ENCODE measurements around the gene PHOX2A.

Gene PHOX2A

DNA sequence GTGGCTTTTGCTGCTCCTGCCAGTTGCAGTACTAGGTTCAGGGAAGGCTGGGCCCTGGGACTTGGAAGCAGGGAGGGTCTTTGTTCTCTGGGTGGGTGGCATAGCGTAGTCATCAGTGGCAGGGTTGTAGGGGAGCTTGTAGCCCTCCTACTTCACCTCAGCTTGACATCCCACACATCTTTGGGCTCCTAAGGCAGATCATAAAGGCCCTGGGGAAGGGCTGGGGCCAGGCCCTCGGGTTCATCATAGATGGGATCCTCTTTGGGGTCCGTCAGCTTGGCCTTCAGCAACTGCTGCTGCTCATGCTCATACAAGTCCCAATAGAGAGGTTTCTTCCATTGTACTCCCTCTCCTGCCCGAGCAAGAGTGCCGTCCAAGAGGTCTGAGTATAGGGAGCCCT is 6.0 kb upstream of the PHOX2A start:
- DNase-seq (ENCODE audit: low read depth) = no peak

DNA sequence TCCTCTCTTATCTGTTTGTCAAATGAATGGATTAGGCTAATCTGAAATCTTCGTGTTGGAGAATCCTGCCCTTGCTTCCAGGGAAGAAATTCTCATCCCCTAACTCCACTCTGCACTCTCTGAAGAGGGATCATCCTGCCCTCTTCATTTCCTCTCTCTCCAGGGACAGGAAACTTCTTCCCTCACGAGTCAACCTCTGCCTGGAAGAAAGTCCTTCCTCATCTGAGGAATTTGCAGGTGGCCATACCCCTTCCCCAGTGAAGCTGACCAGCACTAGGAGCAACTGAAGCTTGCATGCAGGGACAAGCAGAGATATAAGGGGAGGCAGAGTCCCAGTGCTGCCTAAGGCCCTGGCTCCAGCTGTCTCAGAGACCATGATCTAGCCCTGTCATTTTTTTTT is 3.6 kb upstream of the PHOX2A start:
- DNase-seq (ENCODE audit: low read depth) = no peak

DNA sequence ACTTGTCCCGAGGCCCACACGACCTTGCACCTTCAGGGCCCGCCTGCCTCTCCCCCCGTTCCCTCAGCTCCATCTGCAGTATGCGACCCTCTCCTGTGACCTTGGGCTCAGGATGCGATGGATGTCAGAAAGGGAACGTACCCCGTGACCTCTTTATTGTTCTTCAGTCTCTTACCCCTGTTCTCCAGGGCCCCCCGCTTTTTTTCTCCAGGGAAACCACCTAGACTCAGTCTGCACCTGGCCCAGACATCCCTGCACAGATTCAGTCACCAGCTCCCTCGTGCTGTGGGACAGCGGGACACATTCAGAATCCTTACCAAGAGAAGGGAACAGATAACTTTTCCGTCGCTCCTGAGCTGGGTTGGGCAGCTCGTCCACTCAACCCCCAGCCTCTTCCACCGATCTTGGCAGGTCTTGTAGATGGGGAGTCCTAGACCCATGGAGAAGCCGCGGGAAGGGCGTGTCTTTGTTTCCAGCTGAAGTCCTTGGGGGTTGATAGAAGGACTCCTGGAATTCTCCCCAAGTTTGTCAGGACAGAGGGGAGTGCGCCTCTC is 1.4 kb upstream of the PHOX2A start:
- DNase-seq (ENCODE audit: low read depth) = no peak

DNA sequence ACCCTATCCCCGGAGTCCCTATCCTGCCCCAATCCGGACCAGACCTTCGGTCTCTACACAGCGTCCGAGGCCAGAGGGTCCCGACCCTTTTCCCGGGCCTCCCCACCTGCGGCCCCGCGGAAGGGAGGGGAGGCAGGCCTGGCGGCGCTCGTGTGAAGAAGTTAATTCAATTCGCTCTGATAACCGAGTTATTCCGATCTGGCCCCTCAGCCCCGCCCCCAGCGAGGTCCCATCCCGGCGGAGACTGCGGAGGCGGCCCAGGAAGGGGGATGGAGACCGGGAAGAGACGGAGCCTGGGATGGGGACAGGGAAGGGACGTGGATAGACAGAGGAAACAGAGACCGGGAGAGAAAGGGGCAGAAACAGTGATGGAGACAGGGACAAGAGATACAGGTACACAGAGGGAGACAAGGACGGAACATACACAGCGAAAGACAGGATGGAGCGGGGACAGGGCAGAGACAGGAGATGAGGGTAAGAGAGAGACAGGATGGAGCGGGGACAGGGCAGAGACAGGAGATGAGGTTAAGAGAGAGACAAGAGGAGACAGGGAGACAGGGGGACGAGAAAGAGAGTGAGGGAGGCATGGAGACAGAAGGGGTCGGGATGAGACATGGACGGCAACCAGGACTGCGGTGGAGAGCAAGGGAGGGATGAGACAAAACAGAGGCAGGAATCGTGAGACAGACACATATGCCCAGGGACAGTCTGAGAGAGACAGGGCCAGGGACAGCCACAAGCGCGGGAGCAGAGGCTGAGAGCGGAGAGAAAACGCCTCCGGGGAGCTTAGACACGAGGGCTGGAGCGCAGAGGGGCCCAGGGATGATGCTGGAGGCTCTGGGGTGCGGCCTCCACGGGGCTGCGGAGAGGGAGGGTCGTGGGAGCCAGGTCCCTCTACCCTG is 636 bp upstream of the PHOX2A start:
- no peak for DNase-seq (ENCODE audit: low read depth)

DNA sequence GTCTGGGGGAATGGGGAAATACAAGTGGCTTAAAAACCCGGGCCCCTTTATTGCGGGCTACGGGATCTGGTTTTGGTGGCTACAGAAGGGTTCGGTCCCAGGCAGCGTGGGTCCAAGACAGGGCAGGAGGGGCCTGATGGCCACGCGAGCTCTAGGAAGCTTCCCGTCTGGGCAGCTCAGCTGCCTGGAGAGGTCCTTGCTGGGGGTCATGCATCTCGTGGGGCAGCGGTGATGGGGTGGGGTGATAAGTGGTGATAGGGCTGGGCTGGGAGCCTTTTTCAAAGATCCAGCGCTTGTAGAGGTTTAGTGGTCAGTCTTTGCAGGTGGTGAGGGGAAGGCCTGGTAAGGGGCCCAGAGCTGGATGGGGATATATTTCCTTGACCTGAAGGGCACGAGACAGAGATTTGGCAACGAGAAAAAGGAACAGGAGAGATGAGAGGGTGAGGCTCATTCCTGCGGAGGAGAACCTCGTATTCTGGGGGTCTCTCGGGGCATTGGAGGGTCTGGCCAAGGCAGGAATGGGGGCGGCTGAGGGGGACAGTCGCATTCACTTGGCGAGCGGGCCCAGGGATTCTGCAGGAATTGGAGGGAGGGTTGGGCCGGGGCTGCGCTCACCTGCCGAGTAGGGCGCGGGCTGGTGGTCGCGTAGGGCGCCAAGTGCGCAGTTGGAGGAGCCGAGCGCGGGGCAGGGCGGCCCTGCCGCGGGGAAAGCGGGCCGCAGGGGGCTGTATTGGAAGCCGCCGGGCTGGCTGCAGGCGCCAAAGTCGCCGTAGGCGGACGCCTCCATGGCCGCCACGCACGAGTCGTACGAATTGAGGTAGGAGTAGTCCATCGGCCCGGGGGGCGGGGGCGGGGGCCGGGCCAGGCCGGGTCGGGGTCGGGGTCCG is 560 bp downstream of the PHOX2A start:
- no peak for DNase-seq (ENCODE audit: low read depth)

DNA sequence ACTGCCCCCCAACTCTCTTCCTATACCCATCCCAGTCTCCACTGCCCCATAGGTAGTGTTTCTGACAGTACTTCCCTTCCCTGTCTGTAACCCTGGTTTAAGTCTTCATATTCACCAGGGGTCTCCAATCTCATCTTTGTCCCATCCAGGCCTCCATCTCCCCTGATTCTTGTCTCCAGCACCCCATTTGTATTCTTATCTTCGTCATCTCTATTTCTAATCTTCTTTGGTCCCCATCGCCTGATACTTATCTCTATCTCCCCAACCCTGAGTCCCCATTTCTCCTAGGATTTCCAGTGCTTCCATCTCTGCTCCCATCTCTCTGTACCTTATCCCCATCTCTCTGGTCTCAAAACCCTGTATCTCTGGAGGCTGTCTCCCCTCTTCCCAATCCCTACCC is 1.8 kb downstream of the PHOX2A start:
- DNase-seq (ENCODE audit: low read depth) = no peak

DNA sequence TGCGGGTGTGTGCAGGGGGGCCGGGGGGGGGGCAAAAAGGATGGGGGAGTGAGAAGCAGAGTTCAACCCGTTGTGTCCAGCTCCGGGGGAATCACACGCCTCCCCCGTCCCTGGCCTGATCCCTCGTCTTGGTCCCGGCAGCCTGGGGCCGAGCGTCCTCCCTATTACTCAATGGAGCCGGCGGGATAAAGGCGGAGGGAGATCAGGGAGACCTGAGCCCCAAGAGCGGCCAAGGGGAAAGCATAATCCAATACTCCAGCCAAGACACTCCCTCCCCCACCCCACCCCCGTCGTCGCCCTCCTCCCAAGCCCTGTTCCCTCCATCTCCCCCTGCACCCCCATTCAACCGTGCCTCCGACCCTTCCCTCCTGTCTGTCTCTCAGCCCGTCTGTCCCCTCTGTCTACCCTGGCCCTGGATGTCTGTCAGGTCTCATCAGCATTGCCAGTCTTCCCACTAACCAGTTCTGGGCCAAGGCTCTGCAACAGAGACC is 2.6 kb downstream of the PHOX2A start:
- DNase-seq (ENCODE audit: low read depth) = no peak

DNA sequence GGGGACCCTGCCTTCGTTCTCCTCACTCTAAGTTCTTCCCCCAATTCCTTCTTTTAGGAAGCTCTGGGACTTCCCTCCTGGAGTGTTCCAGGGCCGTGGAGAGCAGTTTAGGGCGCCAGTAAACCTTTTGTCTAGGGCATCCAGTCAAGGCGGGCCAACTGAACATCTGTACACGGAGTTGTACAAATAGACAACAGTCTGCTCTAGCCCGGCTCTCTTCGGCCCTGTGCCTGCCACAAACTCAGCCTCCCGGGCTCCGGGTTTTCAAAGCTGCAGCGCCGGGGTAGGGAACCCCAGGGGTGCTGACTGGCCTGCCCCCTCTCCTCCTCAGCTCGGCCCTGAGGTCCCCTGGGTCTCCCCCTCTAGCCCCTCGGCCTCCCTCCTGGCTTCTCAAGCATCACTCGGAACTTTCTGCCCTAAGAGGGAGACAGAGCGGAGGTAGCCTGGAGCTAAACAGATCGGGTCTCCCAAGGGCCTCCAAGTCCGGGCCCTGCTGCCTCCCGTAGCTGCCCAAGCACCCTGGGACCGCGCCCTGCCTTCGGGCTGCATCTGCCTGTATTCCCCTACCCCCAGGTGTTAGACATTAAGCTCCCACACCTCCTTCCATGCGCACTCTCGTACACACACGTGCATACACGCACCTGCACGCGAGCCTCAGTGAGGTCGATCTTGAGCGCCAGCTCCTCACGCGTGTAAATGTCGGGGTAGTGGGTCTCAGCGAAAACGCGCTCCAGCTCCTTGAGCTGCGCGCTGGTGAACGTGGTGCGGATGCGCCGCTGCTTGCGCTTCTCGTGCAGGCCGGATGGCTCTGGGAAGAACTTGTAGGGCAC is 3.3 kb downstream of the PHOX2A start:
- DNase-seq (ENCODE audit: low read depth) = no peak

DNA sequence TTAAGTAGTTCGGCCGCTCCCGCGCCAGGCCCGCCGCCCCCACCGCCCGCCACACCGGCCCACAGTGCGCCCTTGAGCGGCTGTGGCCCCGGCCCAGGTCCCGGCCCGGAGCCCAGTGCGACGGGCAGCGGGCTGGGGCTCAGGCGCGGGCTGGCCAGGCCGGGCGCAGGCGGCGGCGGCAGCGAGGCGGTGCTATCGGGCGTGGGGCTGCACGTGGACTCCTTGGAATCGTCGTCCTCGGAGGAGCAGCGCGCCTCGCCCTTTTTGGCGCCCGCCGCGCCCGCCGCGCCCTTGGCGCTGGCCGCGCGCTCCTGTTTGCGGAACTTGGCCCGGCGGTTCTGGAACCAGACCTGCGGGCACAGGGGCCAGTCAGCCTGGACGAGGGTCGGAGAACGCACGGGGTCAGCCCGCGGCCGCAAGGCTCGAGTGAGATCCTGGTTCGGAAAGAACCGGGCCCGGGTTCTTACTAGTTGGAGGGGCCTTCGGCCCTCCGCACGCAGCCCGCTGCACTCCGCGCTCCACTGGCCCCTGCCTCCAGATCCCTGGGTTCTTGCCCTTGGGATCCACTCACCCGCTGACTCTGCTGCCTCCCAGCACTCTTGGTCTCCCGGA is 4.0 kb downstream of the PHOX2A start:
- no peak for DNase-seq (ENCODE audit: low read depth)

DNA sequence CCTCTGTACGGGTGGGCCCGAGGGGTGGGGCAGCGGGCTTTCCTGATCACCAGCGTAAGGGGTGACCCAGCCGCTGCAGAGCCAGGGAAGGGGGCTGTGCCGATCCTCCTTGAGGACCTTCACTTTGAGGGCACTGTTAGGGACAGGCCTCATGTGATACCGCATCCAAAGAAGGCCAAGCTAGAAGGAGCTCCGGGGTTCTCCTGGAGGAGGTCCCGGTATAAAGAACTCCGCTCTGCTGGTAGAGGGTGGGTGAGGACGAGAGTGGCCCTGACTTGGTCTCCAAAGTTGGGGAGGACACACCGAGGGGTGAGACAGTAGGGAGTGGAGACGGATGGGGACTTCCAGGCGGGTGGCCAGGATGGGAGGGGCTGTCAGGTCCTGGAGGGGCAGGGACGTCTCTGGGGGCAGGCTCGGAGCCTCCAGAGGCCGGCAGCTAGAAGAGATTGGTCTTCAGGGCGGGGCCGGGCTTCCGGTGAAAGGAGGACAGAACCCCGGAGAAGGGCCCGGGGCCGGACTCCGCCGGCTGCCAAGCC is 4.6 kb downstream of the PHOX2A start:
- DNase-seq (ENCODE audit: low read depth) = no peak

DNA sequence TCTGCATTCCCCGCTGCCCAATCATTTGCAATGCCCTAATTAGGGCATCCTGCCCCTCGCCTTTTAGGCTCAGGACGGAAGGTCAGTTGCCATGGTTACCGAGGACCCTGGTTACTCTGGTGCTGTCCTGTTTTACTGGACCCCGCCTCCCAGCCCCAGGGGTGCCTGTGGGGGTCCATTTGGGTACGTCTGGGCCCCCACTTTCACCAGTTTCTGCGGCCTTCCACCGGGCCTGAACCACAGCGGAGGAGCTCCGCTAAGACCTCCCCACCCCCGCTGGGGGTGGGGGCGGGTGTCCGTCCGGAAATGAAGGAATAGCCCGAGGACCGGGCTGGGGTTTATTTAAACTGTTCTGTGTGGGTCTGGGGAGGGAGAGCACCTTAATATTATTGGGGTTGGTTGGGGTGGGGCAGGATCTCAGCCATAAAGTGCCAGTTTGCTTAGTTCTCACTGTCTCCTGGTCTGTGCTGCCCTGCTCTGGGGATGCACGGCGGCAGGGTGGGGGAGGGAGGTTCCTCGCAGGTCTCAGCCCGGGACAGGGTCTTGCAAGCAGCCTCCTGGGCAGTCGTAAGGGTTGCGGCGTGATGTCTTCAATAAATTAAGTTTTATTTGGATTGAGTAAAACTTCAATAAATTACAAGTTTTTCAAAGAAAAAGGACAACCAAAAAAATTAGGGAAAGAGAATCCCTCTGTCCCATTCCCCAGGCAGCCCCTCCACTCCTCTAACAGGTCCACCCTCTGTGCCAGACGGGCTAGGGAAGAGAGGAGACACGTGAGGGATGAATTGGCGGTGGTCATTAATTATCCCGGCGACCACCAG is 5.3 kb downstream of the PHOX2A start:
- DNase-seq (ENCODE audit: low read depth) = no peak

DNA sequence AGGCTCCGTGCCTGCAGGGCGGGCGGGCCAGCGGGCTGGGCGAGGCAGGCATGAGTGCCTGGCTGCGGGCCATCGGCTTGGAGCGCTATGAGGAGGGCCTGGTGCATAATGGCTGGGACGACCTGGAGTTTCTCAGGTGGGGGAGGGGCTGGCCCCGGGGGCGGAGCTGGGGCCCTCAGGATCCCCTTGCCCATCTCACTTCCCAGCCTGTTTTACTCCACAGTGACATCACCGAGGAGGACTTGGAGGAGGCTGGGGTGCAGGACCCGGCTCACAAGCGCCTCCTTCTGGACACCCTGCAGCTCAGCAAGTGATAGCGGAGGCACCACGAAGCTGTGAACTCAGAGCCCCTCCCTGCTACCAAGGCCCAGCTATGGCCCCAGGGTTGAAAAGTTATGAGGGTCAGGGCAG is 5.9 kb downstream of the PHOX2A start:
- DNase-seq (ENCODE audit: low read depth) = no peak

DNA sequence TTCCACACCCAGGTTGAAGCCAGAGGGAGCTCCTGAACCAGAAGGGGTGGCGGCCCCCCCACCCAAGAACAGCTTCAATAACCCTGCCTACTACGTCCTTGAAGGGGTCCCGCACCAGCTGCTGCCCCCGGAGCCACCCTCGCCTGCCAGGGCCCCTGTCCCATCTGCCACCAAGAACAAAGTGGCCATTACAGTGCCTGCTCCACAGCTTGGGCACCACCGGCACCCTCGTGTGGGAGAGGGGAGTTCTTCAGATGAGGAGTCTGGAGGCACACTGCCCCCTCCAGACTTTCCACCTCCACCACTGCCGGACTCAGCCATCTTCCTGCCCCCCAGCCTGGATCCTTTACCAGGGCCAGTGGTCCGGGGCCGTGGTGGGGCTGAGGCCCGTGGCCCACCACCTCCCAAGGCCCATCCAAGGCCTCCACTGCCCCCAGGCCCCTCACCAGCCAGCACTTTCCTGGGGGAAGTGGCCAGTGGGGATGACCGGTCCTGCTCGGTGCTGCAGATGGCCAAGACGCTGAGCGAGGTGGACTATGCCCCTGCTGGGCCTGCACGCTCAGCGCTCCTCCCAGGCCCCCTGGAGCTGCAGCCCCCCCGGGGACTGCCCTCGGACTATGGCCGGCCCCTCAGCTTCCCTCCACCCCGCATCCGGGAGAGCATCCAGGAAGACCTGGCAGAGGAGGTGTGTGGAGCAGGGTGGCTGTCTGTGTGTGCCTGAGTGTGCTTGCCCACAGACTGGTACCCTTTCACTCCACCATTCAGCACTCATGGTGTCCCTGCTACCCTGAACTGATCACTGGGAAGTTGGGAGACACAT is 6.7 kb downstream of the PHOX2A start:
- DNase-seq (ENCODE audit: low read depth) = no peak

DNA sequence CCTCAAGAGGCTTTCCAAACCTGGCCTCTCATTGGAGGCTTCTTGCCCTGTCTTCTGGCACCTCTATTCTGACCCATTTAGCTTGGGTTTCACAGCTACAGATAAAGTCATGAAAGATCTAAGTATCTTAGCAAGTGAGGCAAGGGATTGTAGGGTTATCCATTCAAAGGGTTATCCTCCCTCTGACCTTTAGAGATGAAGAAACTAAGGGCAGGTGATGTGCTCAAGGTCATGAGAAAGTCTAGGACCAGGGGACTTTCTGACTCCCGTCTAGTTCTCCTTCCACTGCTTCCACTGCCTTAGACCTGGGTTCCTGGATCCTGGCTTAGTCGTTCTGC is 7.2 kb downstream of the PHOX2A start:
- no peak for DNase-seq (ENCODE audit: low read depth)

DNA sequence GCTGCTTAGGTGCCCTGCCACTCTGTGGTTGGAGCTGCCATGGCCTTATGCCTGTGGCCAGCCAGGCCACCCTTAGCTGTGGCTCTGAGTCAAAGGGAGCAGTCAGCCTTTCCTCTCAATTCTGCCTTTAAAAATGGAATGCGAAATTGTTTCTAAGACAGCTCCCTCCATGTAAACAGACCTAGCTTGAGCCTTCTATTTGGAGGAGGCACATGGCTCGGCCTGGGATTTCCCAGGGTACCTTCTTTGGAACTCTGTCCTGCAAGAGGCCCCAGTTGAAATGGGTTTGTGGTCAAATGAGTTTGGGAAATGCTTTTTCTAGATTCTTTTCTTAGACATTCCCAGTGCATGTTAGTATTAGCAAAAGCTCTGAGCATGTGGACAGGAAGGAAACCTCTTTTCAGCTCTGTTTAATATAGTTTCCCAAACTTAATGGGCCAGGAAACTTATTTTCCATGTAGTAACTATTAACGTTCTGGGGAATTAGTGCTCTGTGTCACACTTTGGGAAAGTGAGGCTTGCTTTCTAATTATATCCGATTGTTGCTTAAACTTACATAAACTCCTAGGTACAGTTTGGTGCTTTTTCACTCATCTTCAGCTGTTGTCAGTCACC is 7.8 kb downstream of the PHOX2A start:
- DNase-seq (ENCODE audit: low read depth) = no peak

DNA sequence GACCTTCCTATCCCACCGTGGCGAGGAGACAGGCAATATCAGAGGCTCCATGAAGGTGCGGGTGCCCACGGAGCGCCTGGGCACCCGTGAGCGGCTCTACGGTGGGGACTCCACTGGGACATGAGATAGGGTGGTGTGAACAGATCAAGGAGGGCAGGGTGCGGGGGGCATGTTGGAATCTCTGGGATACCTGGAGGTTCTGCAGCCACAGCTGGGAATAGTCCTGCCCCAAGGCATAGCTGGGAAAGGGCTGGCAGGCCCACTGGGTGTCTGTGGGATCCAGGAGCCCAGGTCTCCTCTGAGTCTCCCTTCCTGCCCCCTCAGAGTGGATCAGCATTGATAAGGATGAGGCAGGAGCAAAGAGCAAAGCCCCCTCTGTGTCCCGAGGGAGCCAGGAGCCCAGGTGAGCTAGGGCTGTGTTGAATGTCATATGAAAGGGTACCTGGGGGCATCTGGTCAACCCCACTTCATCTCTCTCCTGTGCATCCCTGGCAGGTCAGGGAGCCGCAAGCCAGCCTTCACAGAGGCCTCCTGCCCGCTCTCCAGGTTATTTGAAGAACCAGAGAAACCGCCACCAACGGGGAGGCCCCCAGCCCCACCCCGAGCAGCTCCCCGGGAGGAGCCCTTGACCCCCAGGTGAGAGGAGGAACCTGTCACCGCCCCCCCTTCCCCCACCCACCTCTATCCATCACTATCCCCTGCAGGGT is 8.5 kb downstream of the PHOX2A start:
- DNase-seq (ENCODE audit: low read depth) = no peak

DNA sequence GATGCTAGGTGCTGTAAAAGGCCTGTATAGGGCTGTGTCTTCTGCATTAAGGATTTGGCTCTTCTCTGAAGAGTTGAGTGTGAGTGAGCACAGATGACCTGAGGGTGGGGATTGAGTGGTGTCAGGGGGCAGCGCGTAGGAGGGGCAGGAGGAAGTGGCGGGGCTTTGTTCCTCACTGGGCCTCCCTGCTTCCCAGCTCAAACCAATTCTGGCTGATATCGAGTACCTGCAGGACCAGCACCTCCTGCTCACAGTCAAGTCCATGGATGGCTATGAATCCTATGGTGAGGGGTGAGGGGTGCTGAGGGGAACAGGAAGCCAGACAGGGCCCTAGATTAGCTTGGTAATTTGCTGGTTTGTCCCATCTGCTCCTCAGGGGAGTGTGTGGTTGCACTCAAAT is 9.1 kb downstream of the PHOX2A start:
- no peak for DNase-seq (ENCODE audit: low read depth)

DNA sequence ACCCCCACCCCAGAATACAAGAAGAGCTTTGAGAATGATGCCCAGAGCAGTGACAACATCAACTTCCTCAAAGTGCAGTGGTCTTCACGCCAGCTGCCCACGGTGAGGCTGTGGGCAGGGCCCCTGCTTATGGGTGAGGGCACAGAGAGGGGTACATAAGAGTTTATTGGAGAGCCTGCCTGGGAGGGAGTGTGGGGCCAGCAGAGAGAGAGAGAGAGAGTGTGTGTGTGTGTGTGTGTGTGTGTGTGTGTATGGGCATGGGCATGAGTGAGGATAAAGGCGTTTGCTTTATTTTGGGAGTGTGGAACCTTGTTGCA is 9.5 kb downstream of the PHOX2A start:
- no peak for DNase-seq (ENCODE audit: low read depth)

Measured in stimulated activated CD8-positive, alpha-beta memory T cell treated with anti-CD3 and anti-CD28 coated beads, Interleukin-7, amount 100 ng/mL, for 24 hours (primary cell).